Lower leg skin (tissue), 3 donors: ENCODE results near the gene NUAK2.

Experiments used
- POLR2A ChIP-seq, 2 donors: fragments of 450-650 bp; IDR thresholded peaks; one replicate each; pipeline ENCODE4 v1.6.1; 2016 to 2017; ENCODE audit warnings: antibody characterized with exemption in 2 of 2, mild to moderate bottlenecking in 1 of 2, moderate library complexity in 1 of 2
- TF ChIP-seq, protein P1 (sequence below), 3 donors: fragments of 450-650 bp; IDR thresholded peaks; one replicate each; pipeline ENCODE4 v1.5.1; 2016; ENCODE audit warnings: antibody characterized with exemption in 3 of 3, mild to moderate bottlenecking in 3 of 3, moderate library complexity in 2 of 3

DNA sequence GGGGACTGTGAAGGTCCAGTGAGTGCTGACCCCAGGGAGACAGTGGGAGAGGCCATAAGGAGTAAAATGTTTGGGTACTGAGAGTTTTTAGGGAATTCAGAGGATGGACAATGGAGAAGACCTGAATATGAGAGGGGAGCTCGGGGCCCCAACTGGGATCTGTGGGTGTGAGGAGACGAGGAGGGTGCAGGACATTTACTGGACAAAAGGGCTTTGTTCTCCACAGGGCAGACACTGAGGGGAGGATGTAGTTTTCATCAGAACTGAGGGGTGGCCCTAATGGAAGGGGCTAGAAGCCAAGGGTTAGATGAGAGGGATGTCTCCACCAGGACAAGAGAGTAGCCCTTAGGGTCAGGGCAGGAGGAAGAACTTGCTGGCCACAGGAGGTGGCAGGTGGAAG, 63.8 kb downstream of the NUAK2 start:
- TF ChIP-seq, protein P1, sequence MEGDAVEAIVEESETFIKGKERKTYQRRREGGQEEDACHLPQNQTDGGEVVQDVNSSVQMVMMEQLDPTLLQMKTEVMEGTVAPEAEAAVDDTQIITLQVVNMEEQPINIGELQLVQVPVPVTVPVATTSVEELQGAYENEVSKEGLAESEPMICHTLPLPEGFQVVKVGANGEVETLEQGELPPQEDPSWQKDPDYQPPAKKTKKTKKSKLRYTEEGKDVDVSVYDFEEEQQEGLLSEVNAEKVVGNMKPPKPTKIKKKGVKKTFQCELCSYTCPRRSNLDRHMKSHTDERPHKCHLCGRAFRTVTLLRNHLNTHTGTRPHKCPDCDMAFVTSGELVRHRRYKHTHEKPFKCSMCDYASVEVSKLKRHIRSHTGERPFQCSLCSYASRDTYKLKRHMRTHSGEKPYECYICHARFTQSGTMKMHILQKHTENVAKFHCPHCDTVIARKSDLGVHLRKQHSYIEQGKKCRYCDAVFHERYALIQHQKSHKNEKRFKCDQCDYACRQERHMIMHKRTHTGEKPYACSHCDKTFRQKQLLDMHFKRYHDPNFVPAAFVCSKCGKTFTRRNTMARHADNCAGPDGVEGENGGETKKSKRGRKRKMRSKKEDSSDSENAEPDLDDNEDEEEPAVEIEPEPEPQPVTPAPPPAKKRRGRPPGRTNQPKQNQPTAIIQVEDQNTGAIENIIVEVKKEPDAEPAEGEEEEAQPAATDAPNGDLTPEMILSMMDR (IDR thresholded peaks at IDR 0.05): no peak
- no peak for TF ChIP-seq POLR2A (IDR thresholded peaks at IDR 0.05)
